ENCODE results near the gene FCRL1. TPM values are rescaled to one million over a fixed set of nuclear protein-coding genes. Genes with fewer than 3 reads are reported as not detected.

FCRL1 gene
- polyA plus RNA-seq, 3 donors: 0.58 to 0.78 TPM; not detected in 1

- no peak overlapping the region for H3K27ac ChIP-seq (ENCODE audit: low read depth, low read length)
- WGBS, 3 donors: 58 to 92% (median 71%) methylated on average over 1 of the region's 1 CpG
Observed at GRCh38 chr1:157813269-157813668, 6.7 kb downstream of the FCRL1 start.

DNA sequence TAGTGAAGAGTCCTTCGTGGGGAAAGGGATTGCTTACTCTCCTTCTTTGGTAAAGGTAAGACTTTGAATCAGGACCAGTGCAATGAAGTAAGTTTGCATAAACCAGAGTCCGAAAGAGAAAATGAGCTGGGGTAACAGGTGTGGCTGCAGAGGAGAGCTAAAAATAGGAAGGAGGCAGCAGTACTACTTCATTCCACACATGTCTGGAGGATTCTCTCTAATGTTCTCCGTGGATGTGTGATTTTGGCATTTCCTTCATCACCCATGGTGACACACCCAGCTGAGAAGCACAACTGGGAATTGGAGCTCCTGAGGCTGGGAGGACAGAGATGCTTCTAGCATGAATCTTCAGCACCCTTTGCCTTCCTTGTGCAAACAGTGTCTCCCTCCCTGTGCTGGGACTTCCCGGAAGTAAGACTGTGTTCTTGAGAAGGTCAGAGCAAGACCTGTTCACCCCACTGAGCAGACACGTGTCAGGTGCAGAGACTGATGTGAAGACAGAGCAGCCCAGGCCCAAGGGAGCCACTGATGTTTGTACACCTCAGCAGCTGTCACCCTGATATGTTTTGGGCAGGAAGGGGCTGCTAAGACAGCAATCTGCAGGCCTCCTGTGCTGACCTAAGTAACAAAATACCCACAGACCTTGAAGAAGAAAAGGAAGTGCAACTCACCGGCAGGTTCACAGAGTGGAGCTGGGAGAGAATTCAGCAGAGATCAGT is 13.3 kb downstream of the FCRL1 start:
- no peak overlapping the region for H3K27ac ChIP-seq (ENCODE audit: low read depth, low read length)
- 45 to 66% (median 63%) methylated on average over 6 of the region's 6 CpGs for WGBS, 3 donors

- H3K27ac ChIP-seq (ENCODE audit: low read depth, low read length): no peak overlapping the region
- 69 to 80% (median 79%) methylated on average over 7 of the region's 7 CpGs for WGBS, 3 donors
Observed at GRCh38 chr1:157803851-157804250, 16.1 kb downstream of the FCRL1 start.

GRCh38 chr1:157799996-157800395 is 19.9 kb downstream of the FCRL1 start:
- H3K27ac ChIP-seq (ENCODE audit: low read depth, low read length): no peak overlapping the region
- WGBS, 3 donors: 55 to 83% (median 71%) methylated on average over 1 of the region's 1 CpG

GRCh38 chr1:157798211-157798610 is 21.7 kb downstream of the FCRL1 start:
- H3K27ac ChIP-seq (ENCODE audit: low read depth, low read length): no peak overlapping the region
- WGBS, 3 donors: 84 to 90% (median 85%) methylated on average over 5 of the region's 5 CpGs

DNA sequence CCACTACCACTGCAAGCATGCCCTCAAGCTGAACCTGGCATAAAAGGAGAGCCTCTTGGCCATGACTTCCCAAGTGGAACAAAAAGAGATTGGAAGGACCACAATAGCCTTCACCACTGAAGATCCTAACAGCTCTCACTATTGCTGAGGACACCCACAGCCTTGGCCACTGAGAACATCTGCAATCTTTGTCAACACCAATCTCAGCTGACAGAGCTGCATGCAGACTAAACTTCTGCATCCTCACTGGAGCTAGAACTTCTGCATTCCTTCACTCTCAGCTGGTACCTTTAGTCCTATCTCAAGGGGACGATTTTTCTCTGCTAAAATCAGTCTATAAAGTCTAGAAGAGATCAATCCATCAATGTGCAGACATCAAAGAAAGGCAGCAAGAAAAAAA is 34.7 kb downstream of the FCRL1 start:
- H3K27ac ChIP-seq (ENCODE audit: low read depth, low read length): no peak overlapping the region
- 12 to 17% (median 13%) methylated on average over 1 of the region's 1 CpG for WGBS, 3 donors

GRCh38 chr1:157784801-157785200 is 35.1 kb downstream of the FCRL1 start:
- no peak overlapping the region for H3K27ac ChIP-seq (ENCODE audit: low read depth, low read length)
- WGBS, 3 donors: 71 to 91% (median 90%) methylated on average over 3 of the region's 3 CpGs

DNA sequence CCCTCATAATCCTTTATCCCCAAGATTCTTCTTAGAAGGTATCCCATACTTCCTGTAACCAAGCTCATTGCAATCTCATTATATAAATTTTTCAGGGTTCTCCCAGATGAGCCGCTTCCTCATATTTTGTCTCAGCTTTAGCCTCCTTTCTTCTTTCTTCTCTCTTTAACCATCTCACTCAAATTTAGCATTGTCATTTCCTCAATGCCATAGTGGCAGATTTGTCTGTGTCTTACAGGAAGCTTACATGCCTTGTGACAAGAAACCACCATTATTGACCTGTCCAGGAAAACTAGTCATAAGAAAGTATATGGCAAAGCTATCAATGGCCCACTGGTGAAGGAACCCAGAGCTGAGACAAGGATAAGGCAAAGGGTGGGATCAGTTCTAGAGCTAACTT is 37.0 kb downstream of the FCRL1 start:
- 51 to 86% (median 72%) methylated on average over 1 of the region's 1 CpG for WGBS, 3 donors
- no peak overlapping the region for H3K27ac ChIP-seq (ENCODE audit: low read depth, low read length)

DNA sequence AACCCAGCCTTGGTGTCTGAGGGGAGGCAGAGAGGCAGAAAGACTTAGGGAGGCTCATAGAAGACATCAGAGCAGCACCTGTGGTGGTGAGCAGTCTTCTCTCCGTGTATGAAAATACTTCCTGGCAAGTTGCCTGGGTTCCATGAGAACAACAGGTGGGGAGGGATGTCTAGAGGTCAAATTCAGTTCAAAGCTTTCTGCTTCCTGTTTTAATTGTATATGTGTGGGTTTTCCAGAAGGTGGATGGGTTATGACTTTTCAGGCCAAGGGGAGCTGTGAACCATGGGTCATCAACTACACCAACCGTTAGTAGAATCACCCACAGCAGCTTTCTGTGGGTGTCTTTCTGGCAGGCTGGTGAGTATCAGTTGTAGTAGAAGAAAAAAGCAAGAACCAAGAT is 38.9 kb downstream of the FCRL1 start:
- no peak overlapping the region for H3K27ac ChIP-seq (ENCODE audit: low read depth, low read length)
- 32 to 48% (median 33%) methylated on average over 2 of the region's 2 CpGs for WGBS, 3 donors

- no peak within 1 kb of the TSS for H3K27ac ChIP-seq (ENCODE audit: low read depth, low read length)
- 52 to 71% (median 61%) methylated on average over 1 of the region's 1 CpG for WGBS, 3 donors
Observed at GRCh38 chr1:157776971-157777391, 42.9 kb downstream of the FCRL1 start, which contains the start of gene FCRL2. TSS of gene FCRL2 (minus strand) at chr1:157777132. CDS start at chr1:157777073, 59 bp downstream.

DNA sequence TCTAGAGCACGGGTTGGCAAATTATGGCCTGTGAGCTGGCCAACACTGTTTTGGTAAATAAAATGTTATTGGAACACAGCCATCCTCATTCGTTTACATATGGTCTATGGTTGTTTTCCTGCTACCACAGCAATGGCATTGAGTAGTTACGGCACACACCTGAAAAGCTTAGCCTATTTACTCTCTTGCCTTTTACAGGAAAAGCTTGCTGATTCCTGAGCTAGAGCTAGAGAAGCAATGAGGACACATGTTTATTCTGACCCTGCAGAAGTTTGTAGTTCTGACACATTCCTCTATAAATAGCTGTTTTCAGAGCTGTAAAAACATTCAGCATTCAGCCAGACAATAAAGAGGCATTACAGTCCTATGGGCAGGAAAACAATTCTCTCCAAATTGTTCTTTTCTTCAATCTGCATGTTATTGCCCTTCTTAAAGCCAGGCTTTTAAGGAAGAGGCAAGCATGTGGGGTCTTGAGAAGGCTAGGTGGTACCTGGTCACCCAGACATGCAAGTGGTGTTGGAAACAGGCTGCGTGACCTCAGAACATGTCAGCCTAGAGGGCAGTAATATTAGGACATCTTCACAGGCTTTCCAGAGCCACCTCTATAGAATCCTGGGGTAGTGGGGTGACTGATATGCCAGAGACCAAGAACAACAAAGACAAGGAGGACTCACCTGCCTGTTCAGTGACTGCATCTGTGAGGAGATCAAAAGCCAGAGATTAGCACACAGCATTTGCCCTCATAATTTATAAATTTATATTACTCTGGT is 44.6 kb downstream of the FCRL1 start:
- 48 to 81% (median 81%) methylated on average over 4 of the region's 4 CpGs for WGBS, 3 donors
- H3K27ac ChIP-seq (ENCODE audit: low read depth, low read length): no peak overlapping the region

GRCh38 chr1:157774412-157774811 is 45.5 kb downstream of the FCRL1 start:
- H3K27ac ChIP-seq (ENCODE audit: low read depth, low read length): no peak overlapping the region

GRCh38 chr1:157773493-157774350 is 46.2 kb downstream of the FCRL1 start:
- WGBS, 3 donors: 6 to 35% (median 21%) methylated on average over 1 of the region's 1 CpG
- H3K27ac ChIP-seq (ENCODE audit: low read depth, low read length): no peak overlapping the region

More at GRCh38 chr1:157774412-157774811, 45.5 kb downstream of the FCRL1 start:
- 42 to 67% (median 64%) methylated on average over 2 of the region's 2 CpGs for WGBS, 3 donors

DNA sequence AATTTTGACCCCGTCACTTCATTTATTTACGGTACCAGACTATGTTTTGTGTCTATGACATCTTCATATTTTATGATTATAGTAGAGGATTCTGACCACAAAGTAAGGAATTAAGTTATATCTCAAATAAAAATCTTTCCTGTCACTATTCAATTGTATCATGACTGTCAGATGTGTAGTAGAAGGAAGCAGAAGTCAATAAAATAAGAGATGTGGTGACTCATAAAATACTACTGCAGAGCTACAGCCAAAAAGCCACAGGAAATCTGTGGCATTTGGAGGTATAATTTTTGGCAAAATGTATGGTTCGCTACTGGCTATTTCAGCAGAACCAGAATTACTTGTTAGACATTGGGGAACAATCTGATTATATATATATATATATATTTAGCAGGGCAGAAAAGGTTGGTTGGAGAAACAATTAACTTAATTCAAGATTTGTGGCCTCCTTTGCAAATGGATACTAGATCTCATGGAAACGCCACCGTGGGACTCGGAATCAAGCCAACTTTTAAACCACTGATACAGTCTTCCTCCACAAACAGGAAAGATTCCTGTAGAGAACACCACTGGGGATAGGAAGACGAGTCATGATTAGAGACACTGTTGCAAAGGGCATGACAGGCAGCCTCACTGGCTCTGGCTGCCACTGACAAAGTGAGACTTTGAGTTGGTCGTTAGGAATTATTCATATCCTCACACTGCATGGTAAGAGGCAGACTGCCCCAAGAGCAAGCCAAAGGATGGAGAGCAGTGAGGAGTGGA is 48.1 kb downstream of the FCRL1 start:
- H3K27ac ChIP-seq (ENCODE audit: low read depth, low read length): no peak overlapping the region
- WGBS, 3 donors: 49 to 68% (median 59%) methylated on average over 8 of the region's 8 CpGs

- 50 to 64% (median 58%) methylated on average over 9 of the region's 9 CpGs for WGBS, 3 donors
- no peak overlapping the region for H3K27ac ChIP-seq (ENCODE audit: low read depth, low read length)
Observed at GRCh38 chr1:157770442-157771043, 49.4 kb downstream of the FCRL1 start.

DNA sequence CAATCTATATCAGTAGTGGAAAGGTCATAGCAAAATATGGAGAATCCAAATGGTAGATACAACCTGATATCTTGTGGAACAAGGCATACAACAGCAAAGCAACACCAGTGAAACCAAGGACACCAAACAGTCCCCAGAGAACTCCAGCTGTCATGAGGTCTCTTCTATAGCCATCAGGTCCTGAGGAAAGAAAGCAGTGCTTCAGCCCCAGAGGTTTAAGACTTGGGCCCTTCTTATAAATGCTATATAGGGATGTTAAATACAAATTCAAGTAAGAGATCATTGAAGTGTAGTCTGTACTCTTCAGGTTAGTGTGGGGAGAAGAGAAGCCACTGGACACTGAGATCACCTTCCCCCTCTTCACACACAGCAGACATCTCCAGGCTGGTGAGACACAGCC is 53.1 kb downstream of the FCRL1 start:
- no peak overlapping the region for H3K27ac ChIP-seq (ENCODE audit: low read depth, low read length)

- no peak overlapping the region for H3K27ac ChIP-seq (ENCODE audit: low read depth, low read length)
- WGBS, 3 donors: 84 to 87% (median 86%) methylated on average over 4 of the region's 4 CpGs
Observed at GRCh38 chr1:157758018-157758417, 61.9 kb downstream of the FCRL1 start.

DNA sequence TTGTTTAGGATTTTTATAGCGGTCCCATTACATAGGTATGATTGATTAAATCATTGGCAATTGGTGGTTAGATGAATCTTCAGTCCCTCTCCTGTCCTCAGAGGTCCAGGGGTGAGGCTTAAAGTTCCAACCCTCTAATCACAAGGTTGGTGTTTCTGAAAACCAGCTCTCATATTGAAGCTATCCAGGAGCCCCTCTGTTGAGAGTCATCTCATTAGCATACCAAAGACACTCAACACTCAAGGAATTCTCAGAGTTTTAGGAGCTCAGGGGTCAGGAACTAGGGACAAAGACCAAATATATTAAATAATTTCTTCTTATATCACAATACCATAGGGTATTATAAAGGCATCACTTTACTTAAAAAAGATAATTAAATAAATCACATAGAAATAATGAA is 66.3 kb downstream of the FCRL1 start:
- H3K27ac ChIP-seq (ENCODE audit: low read depth, low read length): no peak overlapping the region
- 54 to 72% (median 69%) methylated on average over 1 of the region's 1 CpG for WGBS, 3 donors
